Coronary artery (tissue), 2 donors: ENCODE results near the gene PRKCH.

Experiments
- DNase-seq: peaks from one replicate; pipeline ENCODE4 v3.0.0-alpha.2; 2017; ENCODE audit warnings: low spot score
- H3K27ac ChIP-seq, 2 donors: fragments of 200-600 bp; sonication (generic); one replicate each; pipeline ENCODE4 v1.5.1; 2016 to 2019
- H3K4me3 ChIP-seq: fragments of 200-600 bp; sonication (generic); 2 replicates; pipeline ENCODE4 v1.5.1; 2016; ENCODE audit warnings: mild to moderate bottlenecking, moderate library complexity
- CTCF ChIP-seq: fragments of 200-600 bp; sonication (generic); IDR thresholded peaks from one replicate; pipeline ENCODE4 v1.5.1; 2019; ENCODE audit warnings: antibody characterized with exemption

Gene PRKCH

GRCh38 chr14:61346793-61347192 lies 25.4 kb downstream of the PRKCH start:
- no peak overlapping the region for H3K4me3 ChIP-seq
- no peak for TF ChIP-seq CTCF
- H3K27ac ChIP-seq = no peak overlapping the region
- no peak for DNase-seq

GRCh38 chr14:61347826-61348443 lies 26.6 kb downstream of the PRKCH start:
- no peak for TF ChIP-seq CTCF

GRCh38 chr14:61350427-61351270 lies 29.3 kb downstream of the PRKCH start:
- no peak for TF ChIP-seq CTCF
- H3K4me3 ChIP-seq = no peak overlapping the region
- H3K27ac ChIP-seq = no peak overlapping the region
- no peak for DNase-seq

More at GRCh38 chr14:61347826-61348443, 26.6 kb downstream of the PRKCH start:
- Histone ChIP-seq H3K27ac (peak overlapping the region in 1 of 2 donors; percentile 48), H3K4me3 (no peak overlapping the region)
- DNase-seq = no peak

GRCh38 chr14:61351477-61351876 lies 30.1 kb downstream of the PRKCH start:
- no peak for DNase-seq
- no peak for TF ChIP-seq CTCF
- no peak overlapping the region for H3K4me3 ChIP-seq
- H3K27ac ChIP-seq = no peak overlapping the region

- H3K4me3 ChIP-seq = no peak overlapping the region
- no peak overlapping the region for H3K27ac ChIP-seq
- TF ChIP-seq CTCF = no peak
- no peak for DNase-seq
Observed at GRCh38 chr14:61355892-61356325, 34.5 kb downstream of the PRKCH start.

- Histone ChIP-seq H3K4me3 (no peak overlapping the region), H3K27ac (peak overlapping the region in 1 of 2 donors; percentile 39)
- no peak for DNase-seq
- TF ChIP-seq CTCF = no peak
Observed at GRCh38 chr14:61357123-61357522, 35.7 kb downstream of the PRKCH start.
